GM23338 (cell line): Measurements from ENCODE around the gene MS4A4A.

Experiments used
- CREB1 ChIP-seq: fragments of 250-450 bp; sonication (Bioruptor Pico); IDR thresholded peaks from 2 replicates; pipeline ENCODE4 v1.5.0; 2020; ENCODE audit warnings: low read depth, mild to moderate bottlenecking, moderate library complexity
- CTCF ChIP-seq, 2 experiments: fragments of 200-600 bp in 1 of 2; sonication (generic) in 1 of 2; conservative IDR thresholded peaks; 2 replicates each; pipeline versions ENCODE4 v1.5.1 to v1.6.1; 2016 to 2017; ENCODE audit warnings: antibody characterized with exemption in 2 of 2, low read depth in 2 of 2, mild to moderate bottlenecking in 2 of 2, moderate library complexity in 1 of 2
- ETS1 ChIP-seq: IDR thresholded peaks from 2 replicates; pipeline ENCODE4 v1.6.1; 2016; ENCODE audit warnings: antibody characterized with exemption
- EZH2 ChIP-seq: fragments of 200-600 bp; sonication (generic); IDR thresholded peaks from one replicate; pipeline ENCODE4 v1.8.0; 2017; ENCODE audit warnings: antibody characterized with exemption, mild to moderate bottlenecking, low read depth; ENCODE audit not compliant: unreplicated experiment
- EZH2phosphoT487 ChIP-seq: fragments of 200-600 bp; sonication (generic); IDR thresholded peaks from one replicate; pipeline ENCODE4 v1.8.1; 2018; ENCODE audit warnings: antibody characterized with exemption; ENCODE audit not compliant: unreplicated experiment
- JUNB ChIP-seq: IDR thresholded peaks from one replicate; pipeline ENCODE4 v1.6.1; 2016; ENCODE audit warnings: antibody characterized with exemption; ENCODE audit not compliant: unreplicated experiment
- NANOG ChIP-seq: IDR thresholded peaks from 2 replicates; pipeline ENCODE4 v1.6.1; 2016; ENCODE audit warnings: antibody characterized with exemption, borderline replicate concordance
- POLR2AphosphoS5 ChIP-seq: IDR thresholded peaks from 2 replicates; pipeline ENCODE4 v1.6.1; 2016; ENCODE audit warnings: antibody characterized with exemption, low read depth
- REST ChIP-seq: IDR thresholded peaks from one replicate; pipeline ENCODE4 v1.6.1; 2018; ENCODE audit warnings: antibody characterized with exemption; ENCODE audit not compliant: unreplicated experiment

GRCh38 chr11:60301178-60301577 is 20.7 kb downstream of the MS4A4A start:
- TF ChIP-seq CTCF (conservative IDR thresholded peaks at IDR 0.05; ENCODE audit: low read depth in 2 of 2) (no peak), EZH2phosphoT487 (no peak), POLR2AphosphoS5 (no peak), EZH2 (no peak), REST (no peak), NANOG (no peak), CREB1 (no peak), JUNB (no peak), ETS1 (no peak)
